RWPE2 (cell line): ENCODE results near the gene LARP1.

Experiments
- ATAC-seq: fragments of 200-7000 bp; cut with Tn5 transposase; 3 replicates; pipeline ENCODE4 v1.9.1; 2021; ENCODE audit warnings: low read depth
- DNase-seq: peaks from one replicate; pipeline ENCODE4 v3.0.0-alpha.2; 2020; ENCODE audit warnings: low spot score
- H3K27ac ChIP-seq: fragments of 450-650 bp; 2 replicates; pipeline ENCODE4 v1.5.1; 2017; ENCODE audit warnings: mild to moderate bottlenecking; ENCODE audit not compliant: poor library complexity, severe bottlenecking
- H3K27me3 ChIP-seq: fragments of 250-450 bp; sonication (Bioruptor Pico); 2 replicates; pipeline ENCODE4 v1.5.1; 2021; ENCODE audit warnings: mild to moderate bottlenecking, moderate library complexity; ENCODE audit not compliant: insufficient read depth, poor library complexity, severe bottlenecking
- H3K36me3 ChIP-seq: fragments of 250-450 bp; sonication (Bioruptor Pico); 2 replicates; pipeline ENCODE4 v1.5.1; 2020; ENCODE audit warnings: low read depth, mild to moderate bottlenecking, moderate library complexity
- H3K4me1 ChIP-seq: fragments of 250-450 bp; sonication (Bioruptor Pico); 2 replicates; pipeline ENCODE4 v1.5.1; 2021; ENCODE audit warnings: mild to moderate bottlenecking, moderate library complexity; ENCODE audit not compliant: insufficient read depth, poor library complexity, severe bottlenecking
- H3K4me3 ChIP-seq: fragments of 250-450 bp; sonication (Bioruptor Pico); 2 replicates; pipeline ENCODE4 v1.5.1; 2021; ENCODE audit warnings: mild to moderate bottlenecking, moderate library complexity; ENCODE audit not compliant: severe bottlenecking
- H3K9me3 ChIP-seq: fragments of 250-450 bp; sonication (Bioruptor Pico); 2 replicates; pipeline ENCODE4 v1.5.1; 2021; ENCODE audit warnings: mild to moderate bottlenecking, moderate library complexity; ENCODE audit not compliant: severe bottlenecking
- TF ChIP-seq, protein P1 (sequence below): fragments of 450-650 bp; IDR thresholded peaks from one replicate; pipeline ENCODE4 v1.5.1; 2017; ENCODE audit warnings: mild to moderate bottlenecking, moderate library complexity; ENCODE audit not compliant: poor library complexity, severe bottlenecking

Gene LARP1

DNA sequence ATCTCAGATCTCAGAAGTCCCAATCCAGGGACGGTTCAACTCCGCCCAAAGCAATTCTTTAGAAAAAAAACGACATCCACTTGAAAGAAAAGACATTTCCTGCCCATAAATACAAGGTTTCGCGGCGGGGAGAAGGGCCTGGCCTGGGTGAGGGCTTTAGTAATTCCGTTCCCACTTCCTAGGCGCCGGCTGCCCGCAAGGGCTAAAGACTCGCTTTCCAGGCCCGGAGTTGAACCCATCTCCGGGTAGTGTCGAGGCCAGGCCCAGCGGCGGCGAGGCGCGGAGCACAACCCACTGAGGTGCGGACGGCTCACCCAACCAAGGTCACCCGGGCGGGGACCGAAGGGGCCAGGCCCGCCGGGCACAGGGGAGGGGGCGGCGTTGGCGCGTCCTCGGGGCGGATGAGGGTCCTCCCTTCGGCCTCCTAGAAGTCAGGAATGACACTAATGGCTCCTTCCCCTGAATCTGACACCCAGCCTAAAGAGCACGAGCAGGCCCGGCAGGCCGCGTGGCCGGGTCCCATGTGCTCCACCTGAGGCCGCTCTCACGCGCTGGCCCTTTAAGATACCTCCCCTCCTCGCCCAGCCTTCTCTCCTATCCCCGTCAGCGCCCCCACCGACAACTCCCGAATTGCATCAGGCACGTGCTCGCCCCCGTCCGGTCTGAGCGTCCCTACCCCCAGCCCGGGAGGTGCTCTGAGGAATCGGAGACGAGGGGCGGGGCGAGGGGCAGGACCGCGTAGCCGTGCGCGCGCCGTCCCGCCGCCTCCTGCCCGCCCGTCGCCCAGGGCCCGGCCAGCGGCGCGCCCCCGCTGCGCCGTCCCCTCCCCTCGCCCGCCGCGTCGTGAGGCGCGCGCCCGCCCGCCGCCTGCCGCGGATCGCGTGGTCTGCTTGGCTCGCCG lies 467 bp upstream of the LARP1 start:
- Histone ChIP-seq H3K27ac (peak overlapping the region; percentile 80), H3K27me3 (no peaks in the 10 kb centered on the region), H3K4me1 (peaks cover 29% of the 10 kb centered on the region), H3K36me3 (peaks cover 11% of the 10 kb centered on the region; the same call in 1 of the 2 replicates), H3K4me3 (peak overlapping the region; percentile 97), H3K9me3 (no peaks in the 10 kb centered on the region)
- ATAC-seq: peak; percentile 81
- DNase-seq: peak; percentile 100
- TF ChIP-seq, protein P1, sequence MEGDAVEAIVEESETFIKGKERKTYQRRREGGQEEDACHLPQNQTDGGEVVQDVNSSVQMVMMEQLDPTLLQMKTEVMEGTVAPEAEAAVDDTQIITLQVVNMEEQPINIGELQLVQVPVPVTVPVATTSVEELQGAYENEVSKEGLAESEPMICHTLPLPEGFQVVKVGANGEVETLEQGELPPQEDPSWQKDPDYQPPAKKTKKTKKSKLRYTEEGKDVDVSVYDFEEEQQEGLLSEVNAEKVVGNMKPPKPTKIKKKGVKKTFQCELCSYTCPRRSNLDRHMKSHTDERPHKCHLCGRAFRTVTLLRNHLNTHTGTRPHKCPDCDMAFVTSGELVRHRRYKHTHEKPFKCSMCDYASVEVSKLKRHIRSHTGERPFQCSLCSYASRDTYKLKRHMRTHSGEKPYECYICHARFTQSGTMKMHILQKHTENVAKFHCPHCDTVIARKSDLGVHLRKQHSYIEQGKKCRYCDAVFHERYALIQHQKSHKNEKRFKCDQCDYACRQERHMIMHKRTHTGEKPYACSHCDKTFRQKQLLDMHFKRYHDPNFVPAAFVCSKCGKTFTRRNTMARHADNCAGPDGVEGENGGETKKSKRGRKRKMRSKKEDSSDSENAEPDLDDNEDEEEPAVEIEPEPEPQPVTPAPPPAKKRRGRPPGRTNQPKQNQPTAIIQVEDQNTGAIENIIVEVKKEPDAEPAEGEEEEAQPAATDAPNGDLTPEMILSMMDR: peak; percentile 60

DNA sequence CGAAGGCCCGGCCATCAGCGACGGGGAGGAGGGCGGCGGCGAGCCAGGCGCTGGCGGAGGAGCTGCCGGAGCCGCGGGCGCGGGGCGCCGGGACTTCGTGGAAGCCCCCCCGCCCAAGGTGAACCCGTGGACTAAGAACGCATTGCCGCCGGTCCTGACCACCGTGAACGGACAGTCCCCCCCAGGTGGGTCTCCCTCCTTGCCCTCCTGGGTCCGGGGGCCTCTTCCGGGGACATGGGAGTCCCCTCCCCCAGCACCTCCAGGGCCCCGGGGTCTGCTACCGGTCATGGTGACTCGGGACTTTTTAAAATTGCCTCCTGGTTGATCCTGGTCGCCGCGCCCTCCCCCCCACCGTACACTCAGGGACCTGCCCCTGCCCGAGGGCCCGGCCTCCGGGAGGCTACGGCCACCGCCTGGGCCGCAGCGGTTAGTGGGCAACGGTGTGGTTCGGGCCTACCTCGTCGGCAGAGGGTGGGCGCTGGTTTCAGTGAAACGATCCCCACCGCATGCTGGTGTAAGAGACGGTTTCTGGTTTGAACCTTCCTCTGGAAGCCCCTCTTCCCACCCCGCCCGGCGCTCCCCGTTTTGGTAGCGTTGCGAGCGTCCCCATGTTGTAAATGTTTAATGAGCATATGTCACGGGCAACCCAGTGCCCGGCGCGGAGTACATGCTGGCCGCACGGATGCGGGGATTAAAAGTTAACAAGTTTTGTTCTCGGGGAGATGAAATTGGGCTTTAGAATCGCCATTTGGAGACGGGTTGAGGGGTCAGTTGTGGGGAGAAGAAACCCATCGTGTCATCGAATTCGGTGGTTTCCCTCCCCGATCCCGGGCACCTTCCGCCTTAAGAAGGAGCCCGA lies 1.1 kb downstream of the LARP1 start:
- TF ChIP-seq, protein P1: no peak
- Histone ChIP-seq H3K36me3 (peaks cover 17% of the 10 kb centered on the region; the same call in 1 of the 2 replicates), H3K9me3 (no peaks in the 10 kb centered on the region), H3K4me1 (peaks cover 34% of the 10 kb centered on the region), H3K27ac (peak overlapping the region; percentile 80), H3K4me3 (peak overlapping the region; percentile 97), H3K27me3 (no peaks in the 10 kb centered on the region)
- DNase-seq (no peak), ATAC-seq (no peak)

DNA sequence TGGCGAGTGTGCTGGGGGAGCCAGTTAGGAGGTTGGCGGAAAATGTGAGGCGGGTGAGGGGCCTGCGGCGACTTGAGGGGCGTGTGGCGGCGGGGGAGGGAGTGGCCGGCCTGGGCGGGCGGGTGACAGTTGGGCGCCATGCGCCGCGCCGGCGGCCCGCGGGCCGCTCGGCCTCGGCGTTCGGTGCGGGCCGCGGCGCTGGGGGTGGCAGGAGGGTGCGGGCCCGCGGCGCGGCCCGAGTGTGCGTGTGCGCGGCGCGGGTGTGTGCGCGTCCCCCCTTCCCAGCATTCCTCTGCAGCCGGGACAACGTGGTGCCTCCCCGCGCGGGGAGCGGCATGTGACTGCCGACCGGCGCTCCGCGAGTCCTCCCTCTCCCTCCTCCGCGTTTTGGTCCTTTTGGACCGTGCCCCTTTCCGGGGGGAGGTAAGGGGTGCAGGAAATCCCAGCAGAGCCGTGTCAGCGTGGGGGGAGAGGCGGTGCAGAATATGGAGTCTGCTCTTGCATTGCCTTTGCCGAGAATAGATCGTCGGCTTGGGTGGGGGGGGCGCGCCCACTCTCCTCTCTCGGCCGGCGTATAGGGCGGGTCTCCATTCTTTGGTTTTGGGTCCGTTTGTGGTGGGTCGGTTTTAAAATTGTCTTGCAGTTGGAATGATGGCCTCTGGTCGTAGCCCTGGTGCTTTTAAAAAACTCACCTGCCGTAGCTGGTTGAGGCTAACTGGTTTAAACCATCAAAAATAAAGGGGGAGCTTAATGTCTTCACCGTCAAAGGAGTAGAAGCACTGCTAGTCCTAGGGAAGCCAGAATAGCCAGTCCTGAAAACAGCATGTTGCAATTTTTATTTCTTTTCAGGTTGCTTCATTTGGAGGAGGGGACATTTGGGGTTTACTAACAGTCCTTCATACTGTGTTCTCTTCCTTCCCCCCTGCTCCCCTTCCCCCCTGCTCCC lies 2.0 kb downstream of the LARP1 start:
- H3K27ac ChIP-seq: peak overlapping the region; percentile 80
- TF ChIP-seq, protein P1: no peak

DNA sequence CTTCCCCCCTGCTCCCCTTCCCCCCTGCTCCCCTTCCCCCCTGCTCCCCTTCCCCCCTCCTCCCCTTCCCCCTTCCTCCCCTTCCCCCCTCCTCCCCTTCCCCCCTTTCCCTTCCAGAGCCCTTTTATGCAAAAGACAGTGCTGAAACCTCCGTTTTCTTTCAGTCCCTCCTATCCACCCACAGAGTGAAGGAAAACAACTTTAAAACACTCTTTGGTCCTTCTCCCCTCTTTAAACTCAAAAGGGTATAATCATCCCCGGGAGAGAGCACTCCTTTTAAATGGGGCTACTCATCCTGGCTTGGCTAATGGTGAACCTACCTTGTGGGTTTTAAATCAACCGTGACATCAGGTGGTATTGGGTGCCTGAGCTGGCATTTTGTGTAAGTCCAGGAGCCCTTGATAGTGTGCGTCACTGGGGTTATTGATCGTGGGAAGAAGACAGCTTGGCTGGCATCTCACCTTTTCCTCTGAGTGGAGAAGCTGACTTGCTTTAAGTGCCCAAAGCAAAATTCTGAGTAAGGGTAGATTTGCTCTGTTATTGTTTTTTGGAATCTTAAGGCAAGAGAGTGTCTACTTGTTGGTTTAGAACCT lies 2.7 kb downstream of the LARP1 start:
- no peaks in the 10 kb centered on the region for H3K9me3 ChIP-seq
- DNase-seq: no peak
- no peaks in the 10 kb centered on the region for H3K27me3 ChIP-seq
- H3K4me1 ChIP-seq: peaks cover 34% of the 10 kb centered on the region
- TF ChIP-seq, protein P1: no peak
- peak overlapping the region; percentile 4 for H3K4me3 ChIP-seq
- peak; percentile 22 for ATAC-seq
- H3K27ac ChIP-seq: no peak overlapping the region
- H3K36me3 ChIP-seq: peaks cover 17% of the 10 kb centered on the region; the same call in 1 of the 2 replicates

More for the DNA sequence above, 2.0 kb downstream of the LARP1 start:
- H3K36me3 ChIP-seq: peaks cover 17% of the 10 kb centered on the region; the same call in 1 of the 2 replicates
- H3K4me1 ChIP-seq: peaks cover 34% of the 10 kb centered on the region
- H3K4me3 ChIP-seq: peak overlapping the region; percentile 97
- DNase-seq (no peak), ATAC-seq (no peak)
- H3K9me3 ChIP-seq: no peaks in the 10 kb centered on the region
- no peaks in the 10 kb centered on the region for H3K27me3 ChIP-seq
